ENCODE results near the gene SLC7A1.
A peak's percentile ranks its signal among the peaks of the same experiment; 100 is the strongest.
"Not testable (repeated sequence)": the region's sequence is repeated elsewhere in the genome, so short reads cannot be mapped to it uniquely, and the experiment has no call there.

SLC7A1 gene

GRCh38 chr13:29595380-29596063 is at the start of gene SLC7A1:
SLC7A1 (minus strand) TSS chr13:29595688; CDS start chr13:29536188, 59,500 bp downstream.
- peak; percentile 83 for DNase-seq

GRCh38 chr13:29640665-29641064 is 45.2 kb upstream of the SLC7A1 start:
- no peak for DNase-seq

- not testable (repeated sequence) for DNase-seq
Observed at GRCh38 chr13:29636831-29637230, 41.3 kb upstream of the SLC7A1 start.

GRCh38 chr13:29624997-29625396 is 29.5 kb upstream of the SLC7A1 start:
- DNase-seq: no peak

GRCh38 chr13:29621841-29622240 is 26.4 kb upstream of the SLC7A1 start:
- DNase-seq: no peak

- DNase-seq: no peak
Observed at GRCh38 chr13:29621051-29621800, 25.7 kb upstream of the SLC7A1 start.

- DNase-seq: no peak
Observed at GRCh38 chr13:29619995-29620394, 24.5 kb upstream of the SLC7A1 start.

- no peak for DNase-seq
Observed at GRCh38 chr13:29613101-29613500, 17.6 kb upstream of the SLC7A1 start.

GRCh38 chr13:29607465-29607864 is 12.0 kb upstream of the SLC7A1 start:
- DNase-seq: no peak

- DNase-seq: no peak
Observed at GRCh38 chr13:29605860-29606526, 10.5 kb upstream of the SLC7A1 start.

GRCh38 chr13:29598321-29598720 is 2.8 kb upstream of the SLC7A1 start:
- DNase-seq: no peak

- no peak for DNase-seq
Observed at GRCh38 chr13:29597706-29598105, 2.2 kb upstream of the SLC7A1 start.

- DNase-seq: no peak
Observed at GRCh38 chr13:29597246-29597645, 1.8 kb upstream of the SLC7A1 start.

- no peak for DNase-seq
Observed at GRCh38 chr13:29596064-29596418, 553 bp upstream of the SLC7A1 start.

- DNase-seq: no peak
Observed at GRCh38 chr13:29594710-29595379, 643 bp downstream of the SLC7A1 start.

GRCh38 chr13:29594303-29594709 is 1.2 kb downstream of the SLC7A1 start:
- peak; percentile 11 for DNase-seq

- DNase-seq: no peak
Observed at GRCh38 chr13:29593605-29594297, 1.7 kb downstream of the SLC7A1 start.

- no peak for DNase-seq
Observed at GRCh38 chr13:29591310-29591709, 4.2 kb downstream of the SLC7A1 start.

- no peak for DNase-seq
Observed at GRCh38 chr13:29589967-29590366, 5.5 kb downstream of the SLC7A1 start.

- no peak for DNase-seq
Observed at GRCh38 chr13:29589234-29589633, 6.3 kb downstream of the SLC7A1 start.

GRCh38 chr13:29587645-29588044 is 7.8 kb downstream of the SLC7A1 start:
- DNase-seq: no peak

GRCh38 chr13:29583073-29583785 is 12.3 kb downstream of the SLC7A1 start:
- no peak for DNase-seq

Data from NCI-H510A (cell line).